ENCODE measurements around the gene LRBA.
"Not testable (repeated sequence)": the region's sequence is repeated elsewhere in the genome, so short reads cannot be mapped to it uniquely, and the experiment has no call there.

Gene LRBA

DNA sequence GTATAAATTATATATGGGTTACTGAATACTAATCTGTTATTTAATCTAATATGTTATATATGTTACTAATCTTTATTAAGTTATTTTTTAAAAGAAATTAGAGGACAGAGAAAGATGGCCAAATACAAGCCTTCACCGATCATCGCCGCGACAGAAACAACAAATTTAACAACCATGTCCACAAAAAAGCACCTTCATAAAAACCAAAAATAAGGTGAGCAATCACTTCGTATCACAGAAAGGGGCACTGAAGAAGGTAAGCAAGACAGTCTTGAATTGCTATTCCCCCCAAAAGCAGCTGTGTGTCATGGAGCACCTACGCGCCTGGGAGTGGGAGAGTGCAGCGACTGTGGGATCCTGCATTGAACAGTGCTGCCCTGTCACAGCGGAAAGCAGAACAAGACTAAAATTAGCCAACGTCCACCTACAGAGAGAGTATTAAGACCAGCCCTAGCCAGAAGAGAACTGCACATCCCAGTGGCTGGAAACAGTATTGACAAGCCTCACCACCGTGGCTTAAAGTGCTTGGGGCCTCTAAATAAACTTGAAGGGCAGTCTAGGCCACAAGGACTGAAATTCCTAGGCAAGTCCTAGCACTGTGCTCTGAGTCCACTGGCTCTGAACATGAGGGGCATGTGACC is 38.5 kb downstream of the LRBA start:
- H3K27ac ChIP-seq (ENCODE audit: low read depth in 2 of 2, low read length in 2 of 2): no peak overlapping the region
- H3K36me3 ChIP-seq (ENCODE audit: control insufficient read depth in 2 of 2, insufficient read depth in 2 of 2, low read length in 2 of 2): no peaks in the 10 kb centered on the region
- no peak overlapping the region for H3K9ac ChIP-seq (ENCODE audit: low read depth in 1 of 2, low read length in 2 of 2)
- no peaks in the 10 kb centered on the region for H3K27me3 ChIP-seq (ENCODE audit: control insufficient read depth in 2 of 2, insufficient read depth in 2 of 2, low read length in 2 of 2)
- peaks cover 4 to 14% of the 10 kb centered on the region in 2 donors for H3K4me1 ChIP-seq (ENCODE audit: control insufficient read depth in 2 of 2, insufficient read depth in 2 of 2, low read length in 2 of 2)
- H3K9me3 ChIP-seq (ENCODE audit: control insufficient read depth in 2 of 2, low read length in 2 of 2): no peaks in the 10 kb centered on the region
- no peak overlapping the region for H3K4me3 ChIP-seq (ENCODE audit: low read length in 2 of 2)

DNA sequence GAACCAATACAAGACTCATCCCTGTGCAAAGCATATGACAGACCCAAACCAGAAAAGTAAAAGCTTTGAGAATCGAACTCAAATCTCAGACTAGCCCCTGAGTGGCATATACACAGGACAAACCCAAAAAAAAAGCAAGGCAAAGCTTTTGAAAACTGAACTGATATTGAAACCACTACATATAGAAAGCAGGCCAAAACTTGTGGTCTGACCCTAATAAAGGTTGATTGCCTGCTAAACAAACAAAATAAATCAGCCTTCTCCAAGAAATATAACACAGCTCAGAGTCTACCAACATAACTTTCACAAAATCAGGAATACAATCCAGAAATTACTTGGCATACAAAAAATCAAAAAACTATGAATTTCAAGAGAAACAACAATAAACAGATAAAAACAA is 40.3 kb downstream of the LRBA start:
- Histone ChIP-seq H3K4me3 (ENCODE audit: low read length in 2 of 2) (no peak overlapping the region), H3K4me1 (ENCODE audit: control insufficient read depth in 2 of 2, insufficient read depth in 2 of 2, low read length in 2 of 2) (peaks cover 4 to 14% of the 10 kb centered on the region in 2 donors), H3K9me3 (ENCODE audit: control insufficient read depth in 2 of 2, low read length in 2 of 2) (no peaks in the 10 kb centered on the region), H3K9ac (ENCODE audit: low read depth in 1 of 2, low read length in 2 of 2) (no peak overlapping the region), H3K36me3 (ENCODE audit: control insufficient read depth in 2 of 2, insufficient read depth in 2 of 2, low read length in 2 of 2) (no peaks in the 10 kb centered on the region), H3K27ac (ENCODE audit: low read depth in 2 of 2, low read length in 2 of 2) (no peak overlapping the region), H3K27me3 (ENCODE audit: control insufficient read depth in 2 of 2, insufficient read depth in 2 of 2, low read length in 2 of 2) (no peaks in the 10 kb centered on the region)

DNA sequence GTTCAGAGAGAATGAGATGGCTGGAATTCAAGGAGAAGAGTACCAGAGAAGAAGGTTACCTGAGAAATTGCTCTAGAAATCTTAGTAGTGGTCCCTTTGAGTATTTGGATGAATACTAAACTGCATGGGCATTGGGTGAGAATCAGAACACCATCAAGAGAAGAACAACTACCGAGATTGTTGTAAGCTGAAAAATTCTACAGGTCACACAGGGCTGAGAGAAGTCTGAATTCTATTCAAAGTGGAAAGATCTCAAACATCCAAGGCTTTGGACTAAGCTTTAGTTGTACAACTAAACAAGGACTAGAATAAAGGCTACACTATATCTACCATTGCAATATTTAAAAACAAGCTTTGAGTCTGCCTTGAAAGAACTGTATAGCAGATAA is 40.8 kb downstream of the LRBA start:
- H3K27me3 ChIP-seq (ENCODE audit: control insufficient read depth in 2 of 2, insufficient read depth in 2 of 2, low read length in 2 of 2): no peaks in the 10 kb centered on the region
- no peaks in the 10 kb centered on the region for H3K9me3 ChIP-seq (ENCODE audit: control insufficient read depth in 2 of 2, low read length in 2 of 2)
- H3K9ac ChIP-seq (ENCODE audit: low read depth in 1 of 2, low read length in 2 of 2): no peak overlapping the region
- no peak overlapping the region for H3K27ac ChIP-seq (ENCODE audit: low read depth in 2 of 2, low read length in 2 of 2)
- H3K36me3 ChIP-seq (ENCODE audit: control insufficient read depth in 2 of 2, insufficient read depth in 2 of 2, low read length in 2 of 2): no peaks in the 10 kb centered on the region
- peaks cover 4 to 13% of the 10 kb centered on the region in 2 donors for H3K4me1 ChIP-seq (ENCODE audit: control insufficient read depth in 2 of 2, insufficient read depth in 2 of 2, low read length in 2 of 2)
- H3K4me3 ChIP-seq (ENCODE audit: low read length in 2 of 2): no peak overlapping the region

DNA sequence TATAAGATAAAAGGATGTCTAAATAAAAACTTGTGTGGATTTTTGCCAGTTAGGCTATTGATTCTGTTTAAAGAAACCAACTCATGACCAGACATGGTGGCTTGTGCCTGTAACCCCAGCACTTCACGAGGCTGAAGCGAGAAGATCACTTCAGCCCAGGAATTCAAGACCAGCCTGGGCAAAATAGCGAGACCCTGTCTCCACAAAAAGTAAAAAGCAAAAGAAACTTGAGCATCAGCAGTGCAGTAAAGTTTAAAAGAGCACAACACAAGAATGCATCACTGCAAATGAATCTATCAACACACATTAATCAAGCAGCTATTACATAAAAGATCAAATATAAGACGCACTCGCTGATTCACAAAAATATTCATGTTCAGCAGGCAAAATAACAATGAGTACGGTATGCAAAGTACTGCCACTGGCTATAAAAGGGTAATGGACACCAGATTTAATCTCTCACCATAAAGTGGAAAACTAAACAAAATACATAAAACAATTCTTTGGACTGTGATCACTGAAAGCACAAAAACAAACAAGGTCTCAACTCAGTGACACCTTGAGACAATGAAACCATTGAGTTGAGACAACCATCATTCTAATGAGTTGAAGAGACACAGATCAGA is 41.3 kb downstream of the LRBA start:
- Histone ChIP-seq H3K27me3 (ENCODE audit: control insufficient read depth in 2 of 2, insufficient read depth in 2 of 2, low read length in 2 of 2) (no peaks in the 10 kb centered on the region), H3K4me1 (ENCODE audit: control insufficient read depth in 2 of 2, insufficient read depth in 2 of 2, low read length in 2 of 2) (peaks cover 4 to 11% of the 10 kb centered on the region in 2 donors), H3K4me3 (ENCODE audit: low read length in 2 of 2) (no peak overlapping the region), H3K36me3 (ENCODE audit: control insufficient read depth in 2 of 2, insufficient read depth in 2 of 2, low read length in 2 of 2) (no peaks in the 10 kb centered on the region), H3K9me3 (ENCODE audit: control insufficient read depth in 2 of 2, low read length in 2 of 2) (no peaks in the 10 kb centered on the region), H3K27ac (ENCODE audit: low read depth in 2 of 2, low read length in 2 of 2) (no peak overlapping the region), H3K9ac (ENCODE audit: low read depth in 1 of 2, low read length in 2 of 2) (no peak overlapping the region)

DNA sequence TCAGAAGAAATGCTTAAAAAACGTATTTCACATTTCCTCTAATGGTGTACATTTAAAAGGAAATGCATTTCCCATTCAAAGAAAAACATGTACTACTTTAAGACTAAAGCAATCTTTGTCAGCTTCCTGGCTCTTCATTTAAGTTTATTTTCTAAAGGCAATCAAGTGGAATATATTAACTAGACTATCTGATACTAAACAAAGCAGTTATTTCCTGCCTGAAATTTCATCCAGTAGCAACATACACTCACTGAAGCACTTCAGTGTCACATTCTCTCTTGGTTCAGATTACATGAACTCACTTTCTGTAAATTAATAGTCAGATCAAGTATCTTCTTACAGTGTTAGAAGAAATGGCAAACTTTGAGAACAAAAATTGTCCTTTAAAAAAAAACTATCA is 42.5 kb downstream of the LRBA start:
- Histone ChIP-seq H3K4me1 (ENCODE audit: control insufficient read depth in 2 of 2, insufficient read depth in 2 of 2, low read length in 2 of 2) (peaks cover 4 to 11% of the 10 kb centered on the region in 2 donors), H3K9ac (ENCODE audit: low read depth in 1 of 2, low read length in 2 of 2) (no peak overlapping the region), H3K9me3 (ENCODE audit: control insufficient read depth in 2 of 2, low read length in 2 of 2) (no peaks in the 10 kb centered on the region), H3K4me3 (ENCODE audit: low read length in 2 of 2) (no peak overlapping the region), H3K27me3 (ENCODE audit: control insufficient read depth in 2 of 2, insufficient read depth in 2 of 2, low read length in 2 of 2) (no peaks in the 10 kb centered on the region), H3K36me3 (ENCODE audit: control insufficient read depth in 2 of 2, insufficient read depth in 2 of 2, low read length in 2 of 2) (no peaks in the 10 kb centered on the region), H3K27ac (ENCODE audit: low read depth in 2 of 2, low read length in 2 of 2) (no peak overlapping the region)

DNA sequence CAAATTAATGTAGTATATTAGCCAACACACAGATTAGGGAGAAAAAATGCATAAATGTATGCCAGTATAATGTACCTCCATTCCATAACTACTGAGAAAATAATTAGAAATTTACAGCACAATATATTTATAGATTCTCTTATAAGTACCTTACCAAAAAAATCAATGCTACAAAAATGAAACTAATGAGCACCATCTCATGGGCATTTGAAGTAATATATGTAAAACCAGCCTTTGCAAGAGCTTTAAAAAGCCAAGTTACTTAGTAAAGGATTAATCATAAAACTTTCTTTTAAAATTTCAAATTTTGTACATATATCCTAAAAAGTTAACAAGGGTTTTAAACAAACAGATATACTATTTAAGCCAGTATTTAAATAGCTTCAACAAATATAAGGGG is 43.2 kb downstream of the LRBA start:
- Histone ChIP-seq H3K27ac (ENCODE audit: low read depth in 2 of 2, low read length in 2 of 2) (no peak overlapping the region), H3K9me3 (ENCODE audit: control insufficient read depth in 2 of 2, low read length in 2 of 2) (no peaks in the 10 kb centered on the region), H3K9ac (ENCODE audit: low read depth in 1 of 2, low read length in 2 of 2) (no peak overlapping the region), H3K27me3 (ENCODE audit: control insufficient read depth in 2 of 2, insufficient read depth in 2 of 2, low read length in 2 of 2) (no peaks in the 10 kb centered on the region), H3K4me1 (ENCODE audit: control insufficient read depth in 2 of 2, insufficient read depth in 2 of 2, low read length in 2 of 2) (peaks cover 4 to 11% of the 10 kb centered on the region in 2 donors), H3K36me3 (ENCODE audit: control insufficient read depth in 2 of 2, insufficient read depth in 2 of 2, low read length in 2 of 2) (no peaks in the 10 kb centered on the region), H3K4me3 (ENCODE audit: low read length in 2 of 2) (no peak overlapping the region)

DNA sequence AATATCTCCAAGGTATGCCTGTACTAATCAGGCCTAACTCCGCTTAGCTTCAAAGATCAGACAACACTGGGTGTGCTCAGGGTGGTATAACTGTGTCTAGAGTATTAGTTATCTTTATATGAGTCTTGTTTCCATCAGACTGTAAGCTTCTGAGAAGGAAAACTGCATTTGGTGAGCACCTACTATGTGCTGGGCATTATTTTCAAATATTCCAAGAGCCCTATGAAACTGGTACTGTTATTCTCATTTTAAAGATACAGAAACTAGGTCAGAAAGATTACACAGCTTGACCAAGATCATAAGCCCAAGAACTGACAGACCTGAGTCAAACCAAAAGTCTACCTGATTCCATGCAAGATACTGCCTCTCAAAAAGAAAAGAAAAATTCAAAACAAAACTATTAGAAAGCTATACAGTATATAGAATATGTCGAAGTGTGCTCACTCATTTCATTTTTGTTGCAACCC is 44.4 kb downstream of the LRBA start:
- Histone ChIP-seq H3K27ac (ENCODE audit: low read depth in 2 of 2, low read length in 2 of 2) (no peak overlapping the region), H3K4me1 (ENCODE audit: control insufficient read depth in 2 of 2, insufficient read depth in 2 of 2, low read length in 2 of 2) (peaks cover 4 to 11% of the 10 kb centered on the region in 2 donors), H3K27me3 (ENCODE audit: control insufficient read depth in 2 of 2, insufficient read depth in 2 of 2, low read length in 2 of 2) (no peaks in the 10 kb centered on the region), H3K36me3 (ENCODE audit: control insufficient read depth in 2 of 2, insufficient read depth in 2 of 2, low read length in 2 of 2) (no peaks in the 10 kb centered on the region), H3K9me3 (ENCODE audit: control insufficient read depth in 2 of 2, low read length in 2 of 2) (no peaks in the 10 kb centered on the region), H3K9ac (ENCODE audit: low read depth in 1 of 2, low read length in 2 of 2) (no peak overlapping the region), H3K4me3 (ENCODE audit: low read length in 2 of 2) (no peak overlapping the region)

DNA sequence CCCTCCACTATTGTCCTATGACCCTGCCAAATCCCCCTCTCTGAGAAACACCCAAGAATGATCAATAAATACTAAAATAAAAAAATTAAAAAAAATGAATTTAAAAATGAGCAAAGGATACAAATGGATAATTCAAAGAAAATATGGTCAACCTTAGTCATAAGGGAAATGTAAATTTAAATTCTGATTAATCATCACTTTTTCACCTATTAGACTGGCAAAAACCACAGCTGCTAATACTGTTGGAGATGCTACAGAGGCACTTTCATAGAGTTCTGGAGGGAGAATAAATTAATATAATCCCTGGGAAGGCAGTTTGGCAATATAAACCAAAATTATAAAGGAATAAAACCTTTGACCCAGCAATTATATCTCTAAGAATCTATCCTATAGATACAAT is 50.3 kb downstream of the LRBA start:
- Histone ChIP-seq H3K4me1 (ENCODE audit: control insufficient read depth in 2 of 2, insufficient read depth in 2 of 2, low read length in 2 of 2) (no peaks in the 10 kb centered on the region), H3K9me3 (ENCODE audit: control insufficient read depth in 2 of 2, low read length in 2 of 2) (no peaks in the 10 kb centered on the region), H3K27ac (ENCODE audit: low read depth in 2 of 2, low read length in 2 of 2) (no peak overlapping the region), H3K36me3 (ENCODE audit: control insufficient read depth in 2 of 2, insufficient read depth in 2 of 2, low read length in 2 of 2) (no peaks in the 10 kb centered on the region), H3K4me3 (ENCODE audit: low read length in 2 of 2) (no peak overlapping the region), H3K9ac (ENCODE audit: low read depth in 1 of 2, low read length in 2 of 2) (no peak overlapping the region), H3K27me3 (ENCODE audit: control insufficient read depth in 2 of 2, insufficient read depth in 2 of 2, low read length in 2 of 2) (no peaks in the 10 kb centered on the region)

DNA sequence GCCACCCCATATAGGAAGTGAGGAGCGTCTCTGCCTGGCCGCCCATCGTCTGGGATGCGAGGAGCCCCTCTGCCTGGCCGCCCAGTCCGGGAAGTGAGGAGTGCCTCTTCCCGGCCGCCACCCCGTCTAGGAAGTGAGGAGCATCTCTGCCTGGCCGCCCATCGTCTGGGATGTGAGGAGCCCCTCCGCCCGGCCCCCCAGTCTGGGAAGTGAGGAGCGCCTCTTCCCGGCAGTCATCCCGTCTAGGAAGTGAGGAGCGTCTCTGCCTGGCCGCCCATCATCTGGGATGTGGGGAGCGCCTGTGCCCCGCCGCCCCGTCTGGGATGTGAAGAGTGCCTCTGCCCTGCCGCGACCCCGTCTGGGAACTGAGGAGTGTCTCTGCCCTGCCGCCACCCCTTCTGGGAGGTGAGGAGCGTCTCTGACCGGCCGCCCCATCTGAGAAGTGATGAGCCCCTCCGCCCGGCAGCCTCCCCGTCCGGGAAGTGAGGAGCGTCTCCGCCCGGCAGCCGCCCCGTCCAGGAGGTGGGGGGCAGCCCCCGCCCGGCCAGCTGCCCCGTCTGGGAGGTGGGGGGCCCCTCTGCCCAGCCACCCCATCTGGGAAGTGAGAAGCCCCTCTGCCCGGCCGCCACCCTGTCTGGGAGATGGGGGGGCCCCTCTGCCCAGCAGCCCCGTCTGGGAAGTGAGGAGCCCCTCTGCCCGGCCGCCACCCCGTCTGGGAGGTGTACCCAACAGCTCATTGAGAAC is 51.3 kb downstream of the LRBA start:
- not testable (repeated sequence) for H3K4me3 ChIP-seq (ENCODE audit: low read length in 2 of 2)

DNA sequence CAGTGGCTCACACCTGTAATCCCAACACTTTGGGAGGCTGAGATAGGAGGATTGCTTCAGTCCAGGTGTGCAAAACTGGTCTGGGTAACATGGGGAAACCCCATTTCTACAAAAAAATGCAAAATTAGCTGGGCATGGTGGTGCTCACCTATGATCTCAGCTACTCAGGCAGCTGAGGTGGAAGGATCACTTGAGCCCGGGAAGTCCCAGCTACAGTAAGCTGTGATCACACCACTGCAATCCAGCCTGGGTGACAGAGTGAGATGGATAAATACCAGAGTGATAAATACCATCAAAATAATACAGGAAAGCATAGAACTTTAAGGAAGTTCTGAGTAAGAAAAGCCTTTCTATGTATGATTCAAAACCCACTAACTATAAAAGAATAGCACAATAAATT is 52.8 kb downstream of the LRBA start:
- Histone ChIP-seq H3K27me3 (ENCODE audit: control insufficient read depth in 2 of 2, insufficient read depth in 2 of 2, low read length in 2 of 2) (no peaks in the 10 kb centered on the region), H3K4me1 (ENCODE audit: control insufficient read depth in 2 of 2, insufficient read depth in 2 of 2, low read length in 2 of 2) (no peaks in the 10 kb centered on the region), H3K27ac (ENCODE audit: low read depth in 2 of 2, low read length in 2 of 2) (no peak overlapping the region), H3K4me3 (ENCODE audit: low read length in 2 of 2) (no peak overlapping the region), H3K9me3 (ENCODE audit: control insufficient read depth in 2 of 2, low read length in 2 of 2) (peaks cover 0 to 7% of the 10 kb centered on the region in 2 donors), H3K9ac (ENCODE audit: low read depth in 1 of 2, low read length in 2 of 2) (no peak overlapping the region), H3K36me3 (ENCODE audit: control insufficient read depth in 2 of 2, insufficient read depth in 2 of 2, low read length in 2 of 2) (no peaks in the 10 kb centered on the region)

More for the DNA sequence above, 51.3 kb downstream of the LRBA start:
- not testable (repeated sequence) for H3K27ac ChIP-seq (ENCODE audit: low read depth in 2 of 2, low read length in 2 of 2); H3K9ac ChIP-seq (ENCODE audit: low read depth in 1 of 2, low read length in 2 of 2); H3K27me3 ChIP-seq (ENCODE audit: control insufficient read depth in 2 of 2, insufficient read depth in 2 of 2, low read length in 2 of 2); H3K9me3 ChIP-seq (ENCODE audit: control insufficient read depth in 2 of 2, low read length in 2 of 2); H3K36me3 ChIP-seq (ENCODE audit: control insufficient read depth in 2 of 2, insufficient read depth in 2 of 2, low read length in 2 of 2); H3K4me1 ChIP-seq (ENCODE audit: control insufficient read depth in 2 of 2, insufficient read depth in 2 of 2, low read length in 2 of 2)
